ENCODE data around the gene NTS.

Gene NTS, protein sequence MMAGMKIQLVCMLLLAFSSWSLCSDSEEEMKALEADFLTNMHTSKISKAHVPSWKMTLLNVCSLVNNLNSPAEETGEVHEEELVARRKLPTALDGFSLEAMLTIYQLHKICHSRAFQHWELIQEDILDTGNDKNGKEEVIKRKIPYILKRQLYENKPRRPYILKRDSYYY

DNA sequence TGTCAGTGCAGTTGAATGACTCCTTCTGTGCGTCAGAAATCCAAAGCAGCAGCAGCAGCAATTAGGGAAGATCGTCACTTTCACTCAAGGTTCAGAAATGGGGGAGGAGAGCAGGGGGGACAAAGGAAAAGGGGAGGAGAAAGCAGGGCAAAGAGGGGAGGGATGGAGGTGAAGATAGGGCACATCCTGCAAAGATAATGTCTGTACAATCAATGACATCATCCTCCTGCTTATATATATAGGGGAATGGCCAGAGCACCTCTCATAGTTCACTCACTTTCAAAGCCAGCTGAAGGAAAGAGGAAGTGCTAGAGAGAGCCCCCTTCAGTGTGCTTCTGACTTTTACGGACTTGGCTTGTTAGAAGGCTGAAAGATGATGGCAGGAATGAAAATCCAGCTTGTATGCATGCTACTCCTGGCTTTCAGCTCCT, at the start of gene NTS:
Gene NTS, plus strand, starts transcription at position 265 of the 431 bp plus-strand sequence. Its CDS starts 109 bp downstream, at position 374.
- DNase-seq = no peak

DNA sequence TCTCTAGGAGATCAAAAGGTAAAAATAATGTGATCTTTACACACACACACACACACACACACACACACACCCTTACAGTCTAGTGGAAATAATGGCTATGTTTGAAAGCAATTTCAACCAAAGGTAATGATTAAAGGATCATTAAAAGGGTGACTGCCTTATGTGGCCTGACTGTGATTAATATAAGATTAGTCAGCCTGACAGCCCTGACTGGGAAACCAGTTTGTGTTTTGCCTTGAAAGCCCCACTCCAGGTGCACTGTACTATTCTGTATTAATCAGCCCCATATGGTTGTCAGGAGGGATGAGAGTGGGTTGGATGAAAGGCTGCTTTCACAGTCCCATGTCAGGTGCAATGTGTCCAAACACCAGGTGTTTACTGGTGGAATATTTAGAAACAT, 48.3 kb upstream of the NTS start:
- no peak for DNase-seq

DNA sequence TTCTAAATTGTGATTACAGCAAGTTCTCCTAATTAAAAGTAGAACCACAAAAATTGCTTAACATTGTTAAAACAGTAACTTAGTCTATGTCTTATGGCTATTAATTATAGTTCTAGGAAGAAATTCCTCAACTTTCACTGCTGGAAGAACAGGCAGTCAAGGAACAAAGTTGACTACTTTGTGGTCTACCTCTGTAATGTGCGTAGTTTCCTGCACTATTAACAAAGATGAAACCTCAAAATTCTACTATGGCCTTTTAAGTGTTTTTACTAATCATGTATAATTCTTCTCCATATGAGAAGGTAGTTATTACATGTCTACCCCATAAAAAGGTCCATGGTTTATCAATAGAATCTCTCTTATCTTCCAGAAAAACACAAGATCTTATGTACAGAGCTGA, 45.5 kb upstream of the NTS start:
- DNase-seq = no peak

DNA sequence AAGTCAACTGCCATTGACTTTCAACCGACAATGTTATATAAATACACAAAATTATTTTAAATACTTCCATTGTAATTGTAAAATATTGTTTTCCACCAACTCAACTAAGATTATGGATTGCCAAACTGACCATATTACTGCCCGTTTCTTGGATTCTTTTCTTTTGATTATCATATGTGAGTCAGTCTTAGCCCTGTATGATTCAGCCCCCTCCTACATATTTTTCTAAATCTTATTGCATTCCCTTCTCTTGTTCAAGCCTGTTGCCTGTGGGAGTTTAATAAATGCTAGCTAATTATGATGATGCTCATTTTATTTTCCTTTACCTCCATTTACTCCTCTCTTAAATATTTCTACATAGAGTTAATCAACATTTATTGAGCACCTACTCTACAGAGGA, 44.7 kb upstream of the NTS start:
- DNase-seq = no peak

DNA sequence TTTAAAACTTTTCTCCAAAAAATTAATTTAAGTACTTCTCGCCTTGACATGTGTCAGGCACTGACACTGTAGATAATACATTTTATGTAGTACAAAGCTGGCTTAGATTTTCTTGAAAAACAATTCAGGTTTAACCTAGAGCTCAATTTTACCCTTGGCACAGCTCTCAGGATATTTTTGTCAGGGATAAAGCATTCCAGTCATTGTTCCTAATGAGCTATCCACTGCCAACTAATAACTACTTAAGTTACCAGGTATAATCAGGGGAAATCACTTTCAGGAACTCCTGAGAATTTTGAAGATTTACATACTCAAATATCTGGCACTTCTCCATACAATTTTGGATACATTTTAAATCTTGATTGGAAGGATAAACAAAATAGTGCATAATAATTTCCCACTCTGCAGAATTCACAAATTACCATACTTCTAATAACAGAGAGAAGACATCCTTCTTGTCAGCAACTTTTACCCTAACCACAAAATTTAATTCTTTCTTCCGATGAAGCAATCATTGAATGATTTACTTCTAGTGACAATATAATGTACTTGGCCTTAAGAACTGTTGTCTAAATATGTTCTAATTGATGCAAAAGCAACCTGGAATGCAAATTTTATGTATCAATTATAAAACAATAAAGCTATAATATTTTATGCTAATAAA, 42.6 kb upstream of the NTS start:
- DNase-seq = no peak

DNA sequence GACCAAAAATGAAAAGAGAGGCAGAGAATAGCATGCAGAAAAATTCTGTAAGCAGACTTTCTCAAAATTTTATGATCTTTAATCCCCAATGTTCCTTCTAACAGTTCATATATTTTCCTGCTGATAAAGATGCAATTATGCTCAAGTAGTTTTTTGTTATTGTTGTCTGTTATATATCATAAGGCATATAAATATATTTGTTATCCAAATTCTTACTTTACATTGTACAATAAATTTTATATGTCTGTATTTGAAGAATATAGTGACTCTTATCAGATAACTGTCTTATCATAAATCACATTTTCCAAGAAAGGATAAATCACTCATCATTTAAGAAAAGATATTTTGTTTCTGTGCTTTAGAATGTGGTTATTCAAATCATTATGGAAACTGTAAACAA, 40.5 kb upstream of the NTS start:
- DNase-seq = no peak

DNA sequence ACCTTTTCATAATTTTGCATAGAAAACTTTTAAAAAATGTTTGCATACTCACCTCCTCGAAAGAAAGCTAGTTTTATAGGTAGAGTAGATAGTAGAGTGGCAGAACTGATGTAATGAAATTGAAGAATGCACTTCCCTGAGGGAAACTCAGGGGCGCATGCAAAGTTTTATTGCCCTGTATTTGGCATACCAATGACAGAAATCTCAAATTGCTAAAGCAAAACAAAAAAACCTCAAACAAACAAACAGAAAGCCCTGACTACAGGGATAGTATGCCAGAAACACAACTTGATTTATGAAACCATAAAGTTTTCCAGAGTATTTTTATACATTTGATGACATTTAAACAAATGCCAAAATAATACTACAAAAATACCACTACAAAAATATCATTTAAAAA, 39.7 kb upstream of the NTS start:
- DNase-seq = no peak

DNA sequence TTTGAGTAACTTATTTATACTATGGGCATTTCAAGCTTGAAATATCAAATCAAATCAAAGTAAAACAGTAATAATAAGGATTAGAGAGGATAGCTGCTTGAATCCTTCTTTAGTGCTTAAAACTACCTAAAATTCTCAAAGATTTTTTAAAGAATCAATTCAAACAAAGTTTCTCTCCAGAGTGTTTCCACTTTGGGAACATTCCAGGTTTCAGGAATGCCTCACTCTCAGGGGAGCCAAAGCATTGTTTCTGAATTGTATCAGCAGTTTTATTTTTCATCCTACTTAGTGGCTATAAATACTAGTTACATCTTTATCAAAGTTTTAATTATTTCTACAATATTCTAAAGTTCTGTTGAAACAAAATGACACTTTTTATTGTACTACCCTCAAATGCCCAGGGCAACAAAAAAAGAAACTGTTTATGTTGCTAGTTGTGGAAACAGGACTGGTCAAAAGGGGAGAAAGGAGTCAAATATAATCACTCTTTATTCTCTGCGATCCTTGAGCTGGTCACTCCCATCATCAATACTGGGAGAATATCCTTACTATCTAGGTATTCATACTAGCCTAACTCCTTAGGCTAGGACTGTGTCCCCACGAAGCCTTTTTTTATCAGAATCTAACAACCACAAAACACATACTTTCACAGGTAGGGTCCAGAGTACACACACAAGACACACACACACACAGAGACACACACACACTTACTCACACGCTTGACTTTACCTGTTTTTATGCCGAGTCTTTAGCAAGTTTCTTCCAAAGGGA, 38.5 kb upstream of the NTS start:
- DNase-seq = no peak

DNA sequence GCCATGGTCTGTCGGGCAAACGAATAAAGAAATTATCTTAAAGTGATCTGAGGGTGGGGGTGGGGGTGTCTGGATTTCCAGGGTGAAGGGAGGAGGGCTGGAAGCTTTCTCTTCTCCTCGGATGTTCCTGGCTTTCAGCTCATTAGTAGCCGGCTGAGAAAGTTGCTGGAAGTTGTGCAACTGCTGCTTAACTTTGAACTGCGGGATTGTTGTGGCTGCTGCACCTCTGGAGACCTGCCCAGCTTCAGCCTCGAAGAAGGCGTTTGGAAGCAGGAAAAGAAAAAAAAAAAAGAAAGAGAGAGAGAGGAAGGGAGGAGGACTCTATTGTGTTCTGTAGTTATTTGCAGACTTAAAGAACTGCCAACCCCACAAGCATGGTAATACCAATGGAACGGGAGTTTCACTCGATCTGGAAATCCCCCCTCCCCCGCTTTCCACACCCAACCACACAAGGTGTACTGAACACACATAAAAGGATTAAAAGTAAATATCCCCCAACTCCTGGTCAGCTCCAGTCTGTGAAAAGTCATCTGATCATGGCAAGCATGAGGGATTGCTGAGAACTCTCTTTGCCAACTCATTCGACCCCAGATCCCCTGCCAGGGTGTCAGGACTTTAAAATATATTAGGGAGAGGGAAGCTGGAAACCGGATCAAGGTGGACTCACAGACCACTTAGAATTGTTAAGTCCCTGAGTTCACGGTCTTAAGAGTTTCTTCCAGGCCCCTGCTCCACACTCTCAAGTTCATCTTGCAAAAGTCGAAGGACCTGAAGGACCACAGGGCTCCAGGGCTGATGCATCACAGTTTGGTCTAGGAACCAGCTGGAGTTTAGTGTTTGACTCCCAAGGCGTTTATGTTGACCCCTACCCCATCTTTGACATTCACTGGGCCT, 37.7 kb upstream of the NTS start, which contains the start of gene RASSF9:
Gene RASSF9, minus strand, starts transcription at position 213 of the 894 bp plus-strand sequence. Its CDS starts 208 bp downstream, at position 5.
- DNase-seq = no peak

DNA sequence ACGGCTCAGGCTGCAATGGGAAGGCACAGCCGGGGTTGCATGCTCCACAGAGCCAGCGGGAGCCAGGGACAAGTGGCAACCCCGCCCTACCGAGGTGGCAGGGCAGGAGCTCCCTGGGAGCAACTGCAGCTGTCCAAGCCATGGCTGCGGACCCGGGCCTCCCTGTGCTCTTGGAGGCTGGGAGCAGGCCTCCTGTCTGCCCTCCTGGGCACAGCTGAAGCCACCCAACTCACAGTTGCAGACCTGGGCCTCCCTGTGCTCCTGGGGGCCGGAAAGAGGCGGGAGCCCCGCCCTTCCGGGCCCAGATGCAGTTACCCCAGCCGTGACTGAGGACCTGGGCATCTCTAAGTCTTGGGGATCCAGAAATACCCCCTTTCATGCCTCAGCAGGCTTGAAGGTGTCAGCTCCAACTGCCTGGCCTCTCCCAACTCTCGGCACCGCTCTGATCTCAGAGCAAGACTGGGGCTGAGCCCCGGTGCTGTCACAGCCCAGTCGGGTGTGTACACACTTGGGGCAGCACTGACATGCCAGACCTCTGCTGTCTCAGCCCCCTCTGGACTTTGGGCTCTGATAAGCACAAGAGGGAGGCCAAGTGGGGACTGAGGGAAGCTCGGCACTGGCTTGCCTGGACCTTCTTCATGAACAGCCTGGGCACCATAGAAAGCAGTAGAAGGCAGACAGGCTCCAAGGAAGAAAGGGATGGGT, 30.3 kb upstream of the NTS start:
- DNase-seq = no peak

DNA sequence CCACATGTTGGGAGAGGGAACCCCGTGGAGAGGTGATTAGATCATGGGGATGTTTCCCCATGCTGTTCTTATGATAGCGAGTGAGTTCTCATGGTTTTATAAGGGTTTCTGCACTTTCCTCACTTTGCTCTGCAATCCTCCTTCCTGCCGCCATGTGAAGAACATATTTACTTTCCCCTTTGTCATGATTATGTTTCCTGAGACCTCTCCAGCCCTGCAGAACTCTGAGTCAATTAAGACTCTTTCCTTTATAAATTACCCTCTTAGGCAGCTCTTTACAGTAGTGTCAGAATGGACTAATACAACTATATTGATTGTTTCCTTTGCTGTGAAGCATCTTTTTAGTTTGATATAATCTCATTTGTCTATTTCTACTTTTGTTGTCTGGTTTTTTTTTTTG, 24.8 kb upstream of the NTS start:
- DNase-seq = no peak

DNA sequence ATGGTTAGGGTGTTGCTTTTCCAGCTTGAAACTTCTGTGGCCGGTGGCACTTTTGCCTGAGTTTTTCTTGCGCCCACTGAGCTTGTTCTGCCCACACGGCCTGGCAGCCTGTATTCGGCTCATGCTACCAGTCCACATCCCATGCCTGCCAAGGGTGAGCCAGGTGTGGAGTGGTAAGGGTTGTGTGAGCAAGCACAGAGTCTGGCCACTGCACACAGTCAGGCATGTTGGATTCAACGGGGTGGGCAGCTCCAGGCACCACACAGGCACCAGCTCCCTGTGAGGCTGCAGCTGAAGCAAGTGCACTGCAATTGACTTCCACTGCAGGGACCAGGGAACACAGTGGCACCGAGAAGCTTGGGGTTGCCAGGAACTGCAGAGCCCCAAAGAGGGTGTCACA, 18.8 kb upstream of the NTS start:
- no peak for DNase-seq

DNA sequence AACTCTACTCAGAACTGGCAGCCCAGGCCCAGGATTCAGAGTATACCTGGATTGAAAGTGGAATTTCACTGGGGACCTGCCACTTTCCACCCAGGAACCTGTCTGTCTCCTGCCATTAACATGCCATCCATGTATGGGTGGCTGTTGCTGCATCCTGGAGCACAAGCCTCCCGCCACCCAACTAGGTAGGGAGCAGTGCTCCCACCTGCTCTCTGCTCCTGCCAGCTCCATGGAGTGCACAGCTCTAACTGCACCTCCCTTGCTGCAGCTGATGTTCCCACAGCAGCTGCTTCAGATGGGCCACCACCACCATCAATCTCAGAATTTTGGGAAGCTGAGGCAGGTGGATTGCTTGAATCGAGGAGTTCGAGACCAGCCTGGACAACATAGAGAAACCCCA, 17.1 kb upstream of the NTS start:
- no peak for DNase-seq

DNA sequence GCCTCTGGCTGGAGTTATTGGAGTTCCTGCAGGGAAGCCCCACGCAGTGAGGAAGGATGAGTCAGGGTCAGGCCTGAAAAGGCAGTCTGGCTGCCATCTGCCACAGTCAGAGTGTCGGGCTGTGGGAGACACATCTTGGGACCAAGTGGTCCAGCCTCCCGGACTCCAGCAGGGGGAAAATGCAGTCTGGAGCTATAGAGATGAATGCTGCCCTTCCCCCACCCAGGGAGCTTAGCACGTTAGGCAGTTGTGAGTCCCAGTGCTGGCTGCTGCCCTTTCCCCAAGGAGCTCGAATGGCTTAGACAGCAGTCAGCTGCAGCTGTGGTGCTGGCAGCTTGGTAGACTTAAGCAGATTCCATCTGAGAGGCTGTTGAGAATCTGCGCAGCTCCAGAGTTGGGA, 8.2 kb upstream of the NTS start:
- no peak for DNase-seq

DNA sequence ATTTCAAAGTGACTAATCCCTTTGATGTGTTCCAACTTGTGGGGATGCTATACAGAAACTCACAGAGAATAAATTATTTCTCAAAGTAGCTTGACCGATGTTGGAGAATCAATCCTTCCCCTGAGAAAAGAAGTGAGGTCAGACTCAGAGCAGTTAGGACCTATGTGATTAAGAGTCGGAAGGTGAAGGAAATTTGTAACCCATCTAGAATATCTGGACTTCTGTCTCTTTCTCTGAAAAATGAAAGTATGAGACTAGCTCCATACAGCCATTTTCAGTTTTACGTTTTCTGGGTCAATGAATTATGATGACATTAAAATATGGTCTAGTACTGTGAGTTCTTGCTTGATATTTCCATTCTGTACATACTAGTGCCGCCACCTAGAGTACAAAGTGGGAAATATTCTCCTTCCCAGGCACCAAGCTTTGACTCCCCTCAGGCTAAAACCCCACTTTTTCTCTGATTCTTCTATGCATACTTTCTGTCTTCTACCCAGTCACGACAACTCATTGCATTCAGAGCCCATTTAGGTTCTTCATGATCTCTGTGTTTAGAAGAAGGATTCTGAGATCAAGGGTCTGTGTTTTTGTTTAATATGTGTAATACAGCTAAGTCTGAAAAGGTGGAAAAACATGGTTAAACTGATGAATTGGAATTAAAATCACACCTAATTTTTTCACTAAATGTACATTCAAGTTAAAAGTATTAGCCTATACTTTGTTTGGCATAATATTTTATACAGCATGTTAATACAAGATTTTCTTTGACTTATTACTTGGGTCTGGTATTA, 6.9 kb upstream of the NTS start:
- DNase-seq = no peak

DNA sequence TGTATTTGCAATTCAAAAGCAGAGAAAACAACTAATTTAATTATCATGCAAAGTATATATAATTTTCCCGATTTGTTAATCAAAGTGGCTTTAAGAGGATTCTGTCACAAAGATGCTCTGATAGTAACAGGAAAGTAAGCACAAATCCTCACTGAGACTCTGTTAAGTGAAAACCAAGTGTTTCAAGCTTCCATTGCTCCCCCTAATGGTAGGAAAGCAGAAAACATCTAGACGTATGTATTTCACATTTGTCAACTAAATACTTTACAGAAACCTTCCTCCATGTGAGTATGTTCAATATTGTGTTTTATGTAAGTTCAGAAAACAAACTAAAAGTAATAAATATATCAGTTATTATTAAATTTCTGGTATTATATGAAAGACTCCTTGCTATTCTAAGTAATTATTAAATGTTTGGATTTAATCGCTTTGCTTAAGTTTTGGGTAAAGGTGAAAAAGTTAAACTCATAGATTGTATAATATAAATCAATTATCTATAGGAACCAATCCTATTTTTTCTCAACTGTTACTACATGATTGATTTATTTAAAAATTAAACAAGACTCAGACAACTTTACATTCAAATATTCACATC, 1.5 kb upstream of the NTS start:
- peak in 1 of 2 experiments; percentile 40 for DNase-seq

DNA sequence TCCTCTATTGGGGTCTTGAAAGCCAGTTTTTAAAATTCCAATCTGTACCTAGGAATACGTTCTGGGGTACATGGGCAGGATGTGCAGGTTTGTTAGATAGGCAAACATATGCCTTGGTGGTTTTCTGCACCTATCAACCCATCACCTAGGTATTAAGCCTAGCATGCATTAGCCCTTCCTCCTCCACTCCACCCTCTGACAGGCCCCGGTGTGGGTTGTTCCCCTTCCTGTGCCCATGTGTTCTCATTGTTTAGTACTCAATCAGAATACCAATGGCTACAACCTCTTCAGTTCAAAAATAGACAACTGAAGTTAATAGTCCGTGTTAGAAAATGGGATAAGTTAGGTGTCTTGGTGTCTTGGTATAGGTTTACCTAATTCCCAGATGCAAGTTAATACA, 3.4 kb downstream of the NTS start:
- DNase-seq = no peak

DNA sequence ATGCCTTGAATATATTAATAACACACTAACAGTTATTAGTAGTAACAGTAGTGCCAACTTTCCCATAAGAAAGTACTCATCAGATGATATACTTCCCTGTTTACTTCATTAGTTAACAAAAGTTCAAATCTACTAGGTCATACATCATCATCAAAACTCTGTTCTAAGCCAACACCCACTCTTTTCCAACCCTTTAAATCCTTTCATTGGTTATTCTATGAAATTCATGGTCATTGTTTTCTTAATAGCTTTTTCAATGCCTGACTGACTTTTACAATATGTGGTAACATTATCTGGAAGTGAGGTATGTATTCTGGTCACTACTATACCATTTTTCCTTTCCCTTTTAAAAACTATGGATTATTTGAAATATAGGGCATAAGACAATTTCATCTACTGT, 9.7 kb downstream of the NTS start:
- no peak for DNase-seq

DNA sequence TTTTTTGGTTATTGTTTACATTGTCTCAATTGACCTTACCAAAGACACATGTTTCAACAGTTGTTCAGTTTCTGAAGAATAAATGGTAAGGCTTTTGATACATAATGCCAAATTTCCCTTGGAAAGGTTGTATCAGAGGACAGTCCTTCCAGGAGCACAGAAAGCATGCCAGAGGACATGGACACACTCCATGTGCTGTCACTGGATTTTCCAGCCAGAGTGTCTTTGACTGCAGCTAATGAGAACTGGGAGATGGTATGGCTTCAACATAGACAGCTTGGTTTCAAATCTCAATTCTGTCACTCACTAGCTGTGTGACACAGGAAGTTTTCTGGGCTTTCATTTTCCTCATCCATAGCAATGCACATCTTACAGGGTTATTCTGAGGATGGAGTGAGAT, 20.6 kb downstream of the NTS start:
- no peak for DNase-seq

DNA sequence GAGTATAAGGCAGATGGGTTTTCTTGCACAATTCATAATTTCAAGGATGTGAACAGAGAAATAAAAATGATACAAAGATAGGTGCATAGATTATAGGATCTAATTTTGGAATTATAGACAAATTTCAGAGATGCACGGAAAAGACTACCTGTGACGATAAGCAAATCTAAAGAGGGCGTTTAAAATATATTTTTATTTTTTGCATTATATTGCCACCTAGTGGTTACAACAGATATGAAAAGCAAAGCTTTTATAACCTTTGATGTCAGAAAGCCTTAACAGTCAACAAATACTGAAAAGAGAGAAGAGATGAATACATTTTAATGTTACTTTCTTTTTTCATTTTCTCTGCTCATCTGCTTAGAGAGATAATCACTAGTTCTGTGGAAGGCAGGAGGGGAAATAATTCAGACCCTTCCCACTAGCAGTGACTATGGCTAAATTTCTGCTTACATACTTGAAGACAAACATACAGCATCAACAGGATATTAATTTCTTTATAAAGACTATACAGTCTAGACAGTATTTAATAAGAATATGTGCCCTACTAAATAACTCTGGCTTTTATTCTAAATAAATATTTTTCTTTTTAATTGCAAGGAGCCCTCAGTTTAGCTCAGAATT, 46.3 kb downstream of the NTS start:
- no peak for DNase-seq

Data from cerebellar nuclear complex (tissue), 1 donor.